Suppressor macrophage (primary cell): ENCODE measurements around the gene GPC3.
"Not testable (repeated sequence)": the region's sequence is repeated elsewhere in the genome, so short reads cannot be mapped to it uniquely, and the experiment has no call there.

ENCODE experiments used
- DNase-seq, 4 experiments: peaks; one replicate each; pipeline ENCODE4 v3.0.0-alpha.2; 2020 to 2022
- total RNA-seq, 17 experiments: gene quantifications; one replicate each; lab custom pipeline; 2026; ENCODE audit warnings: mixed read lengths in 6 of 17, inconsistent platforms in 3 of 17; lab: John Stamatoyannopoulos, UW

Gene GPC3
- total RNA-seq: 0.09 to 11.3 (median 1.7) reads per million in 17 experiments

DNA sequence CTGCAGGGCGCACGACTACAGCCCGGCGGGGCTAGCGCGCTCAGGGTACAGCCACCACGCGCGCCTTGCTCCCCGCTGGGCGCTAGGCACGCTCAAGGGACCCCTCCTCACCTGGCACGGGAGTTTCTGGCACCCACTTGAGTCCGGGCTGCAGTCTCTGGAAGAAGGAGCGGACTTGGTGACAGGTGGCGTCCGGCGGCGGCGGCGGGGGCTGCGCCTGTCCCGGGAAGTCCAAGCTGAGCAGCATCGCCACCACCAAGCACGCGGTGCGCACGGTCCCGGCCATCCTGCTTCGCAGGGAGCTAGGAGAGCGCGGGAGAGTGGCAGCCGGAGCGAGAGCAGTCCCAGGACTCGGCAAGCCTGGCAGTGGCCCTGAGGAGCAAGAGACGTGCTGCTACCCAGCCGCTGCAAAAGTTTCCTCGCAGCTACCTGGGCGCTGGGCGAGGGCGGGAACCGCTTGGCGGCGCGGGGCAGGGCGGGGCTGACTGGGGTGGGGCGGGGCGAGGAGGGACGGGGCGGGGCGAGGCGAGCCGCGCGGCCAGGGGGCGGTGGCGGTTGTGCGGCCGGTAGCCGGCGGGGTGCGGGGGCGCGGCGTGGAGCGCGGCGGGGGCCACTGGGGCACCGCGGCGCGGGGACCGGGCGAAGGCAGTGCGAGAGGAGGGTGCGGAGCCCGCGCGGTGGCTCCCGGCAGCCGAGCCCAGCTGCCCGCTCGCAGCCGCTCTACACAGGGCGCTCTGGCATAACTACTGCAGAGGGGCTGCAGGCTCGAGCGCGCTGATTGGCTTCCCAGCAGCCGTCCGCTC lies at the start of gene GPC3:
Gene GPC3, minus strand, starts transcription at position 431 of the 803 bp plus-strand sequence.
- DNase-seq: peak in 2 of 4 experiments; percentile 15 to 33

DNA sequence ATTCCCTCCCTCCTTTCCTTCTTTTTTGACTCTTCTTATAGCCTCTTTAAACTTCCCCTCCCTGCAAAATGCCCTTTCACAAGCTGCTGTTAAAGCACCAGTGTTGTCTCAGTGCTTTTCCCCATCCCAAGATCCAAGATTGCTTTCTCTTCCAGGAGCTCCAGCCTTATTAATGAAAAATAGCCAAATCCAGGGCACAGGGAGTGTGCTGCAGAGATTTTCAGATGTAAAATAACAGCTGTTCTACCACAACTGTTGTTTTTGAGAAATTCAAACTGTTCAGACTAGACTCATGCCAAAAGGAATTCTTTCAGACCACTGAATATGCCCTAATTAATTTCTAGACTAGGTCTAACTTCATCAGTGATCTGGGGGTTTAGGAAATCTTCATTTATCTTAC lies 47.0 kb upstream of the GPC3 start:
- no peak for DNase-seq

DNA sequence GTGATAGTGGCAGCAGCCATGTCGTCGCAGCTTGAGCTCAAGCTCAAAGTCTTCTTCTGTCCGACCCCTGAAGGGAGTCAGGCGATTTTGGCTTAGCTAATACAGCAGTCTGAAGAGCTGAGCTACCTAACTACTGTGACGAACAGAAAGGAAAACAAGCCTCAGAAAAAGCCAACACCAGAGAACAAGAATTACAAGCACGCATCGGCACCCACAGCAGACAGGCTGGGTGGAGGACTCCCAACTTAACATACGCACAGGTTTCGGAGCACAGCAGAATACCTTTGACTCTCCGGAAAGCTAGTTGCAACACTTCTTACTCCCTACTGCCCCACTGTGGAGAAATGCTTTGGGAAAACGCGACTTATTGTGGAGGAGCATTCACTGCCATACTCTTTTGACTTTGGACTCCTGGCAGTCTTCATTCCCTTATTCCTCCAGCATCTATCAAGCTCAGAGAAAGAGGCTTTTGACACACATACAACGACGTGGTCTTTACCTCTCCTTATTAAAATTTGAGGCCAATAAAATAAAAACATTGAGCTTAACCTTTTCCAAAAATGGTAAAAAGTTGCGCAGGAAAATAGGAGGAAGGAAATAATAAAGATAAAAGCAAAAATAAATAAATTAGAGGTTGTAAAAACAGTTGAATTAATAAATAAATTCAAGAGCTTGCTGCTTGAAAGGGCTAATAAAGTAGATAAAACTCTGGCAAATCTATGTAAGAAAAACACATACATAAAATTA lies 41.3 kb upstream of the GPC3 start:
- peak in 3 of 4 experiments; percentile 13 to 40 (median 31) for DNase-seq

DNA sequence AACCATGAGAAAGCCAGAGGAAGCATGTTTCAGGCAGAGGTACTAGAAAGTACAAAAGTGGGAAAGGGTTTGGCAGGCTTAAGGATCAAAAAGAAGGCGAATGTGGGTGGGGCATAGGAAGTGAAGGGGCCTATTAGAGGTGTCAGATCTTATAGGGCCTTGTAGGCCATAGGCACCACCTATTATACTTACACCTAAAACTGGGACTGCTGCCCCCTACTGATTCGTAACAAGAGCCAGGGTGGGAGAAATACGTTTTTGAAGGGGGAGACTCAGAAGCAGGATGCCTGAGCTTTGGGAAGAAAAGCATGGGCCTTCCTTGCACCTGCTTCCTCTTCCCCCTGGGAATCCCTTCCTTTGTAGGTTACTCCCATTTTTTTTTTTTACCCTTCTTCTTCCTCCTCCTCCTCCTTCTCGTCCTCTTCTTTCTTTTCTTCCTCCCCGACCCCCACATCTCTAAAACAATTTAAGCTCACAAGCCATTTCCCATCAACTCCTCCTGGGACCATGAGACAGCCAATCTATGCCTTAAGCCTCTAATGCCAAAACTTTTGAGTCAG lies 40.7 kb upstream of the GPC3 start:
- DNase-seq: no peak

DNA sequence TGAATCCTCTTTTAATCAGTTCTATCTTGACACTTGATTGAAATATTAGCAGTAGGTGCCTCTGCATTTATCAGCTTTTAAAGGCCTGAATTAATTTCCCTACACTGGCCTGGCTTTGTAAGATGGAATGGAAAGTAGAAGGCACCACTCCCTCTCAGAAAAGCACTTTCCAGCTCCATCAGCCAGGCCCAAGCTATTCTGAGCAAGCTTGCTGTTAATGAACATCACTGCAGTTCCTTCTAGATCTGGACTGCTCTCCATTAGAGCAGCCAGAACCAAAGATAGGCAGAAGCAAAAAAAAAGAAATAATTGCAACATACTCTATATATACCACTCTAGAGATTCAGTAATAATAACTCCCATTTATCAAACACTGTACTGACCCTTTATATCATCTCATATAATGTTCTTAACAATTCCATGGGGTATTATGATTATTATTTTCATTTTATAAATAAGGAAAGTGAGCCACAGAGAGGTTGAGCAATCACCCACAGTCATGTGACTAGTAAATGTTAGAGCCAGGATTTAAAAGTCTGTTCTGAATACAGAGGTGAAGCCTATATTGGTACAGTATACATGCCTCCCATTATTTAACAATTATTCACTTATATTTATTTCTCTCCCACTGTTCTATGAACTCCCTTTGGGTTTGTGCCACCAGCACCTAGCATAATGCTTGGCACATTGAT lies 39.4 kb upstream of the GPC3 start:
- no peak for DNase-seq

DNA sequence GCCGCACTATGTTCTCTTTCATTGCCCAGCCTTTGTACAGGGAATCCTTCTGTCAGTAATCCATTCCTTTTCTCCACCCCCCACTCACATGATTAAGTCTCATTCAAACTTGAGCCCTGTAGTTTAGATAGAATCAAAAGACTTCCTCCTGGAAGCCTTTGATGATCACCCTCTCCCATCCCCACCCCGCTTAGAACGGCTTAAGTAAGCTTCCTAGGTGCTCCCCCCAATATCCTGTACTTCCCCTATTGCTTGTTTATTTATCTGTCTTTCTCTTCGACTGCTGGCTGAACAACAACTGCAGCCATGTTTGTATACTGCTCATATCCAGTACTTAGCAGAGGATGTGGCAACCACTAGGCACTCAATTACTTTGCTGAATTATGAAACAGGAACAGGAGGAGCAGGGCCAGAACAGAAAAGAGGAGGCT lies 38.5 kb upstream of the GPC3 start:
- peak; percentile 2 to 29 (median 9) for DNase-seq

GRCh38 chrX:134020910-134021309 lies 35.5 kb upstream of the GPC3 start:
- no peak for DNase-seq

GRCh38 chrX:134019567-134020206 lies 34.3 kb upstream of the GPC3 start:
- no peak for DNase-seq

GRCh38 chrX:134016309-134016708 lies 30.9 kb upstream of the GPC3 start:
- DNase-seq: not testable (repeated sequence)

GRCh38 chrX:134015510-134015909 lies 30.1 kb upstream of the GPC3 start:
- DNase-seq: not testable (repeated sequence)

DNA sequence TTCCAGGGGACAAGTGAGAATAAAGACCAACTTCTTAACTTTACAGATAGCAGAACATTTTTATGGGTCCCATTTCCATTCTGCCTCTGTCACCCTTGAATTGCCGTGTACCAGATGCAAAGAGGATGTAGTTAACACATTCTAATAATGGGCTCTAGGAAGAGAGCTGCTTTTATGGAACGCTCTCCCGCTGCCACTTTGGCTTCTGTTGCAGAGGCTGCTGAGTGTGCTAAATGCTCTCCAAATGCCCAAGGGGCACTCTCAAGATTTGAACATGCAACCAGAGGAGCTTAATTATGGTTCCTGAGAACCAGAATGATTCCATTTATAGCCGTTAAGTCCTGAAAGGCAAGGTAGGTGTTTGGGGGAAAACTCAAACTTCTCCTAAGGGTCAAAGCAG lies 28.1 kb upstream of the GPC3 start:
- no peak for DNase-seq

GRCh38 chrX:134013092-134013497 lies 27.7 kb upstream of the GPC3 start:
- DNase-seq: no peak

- DNase-seq: no peak
Observed at GRCh38 chrX:134010690-134011089, 25.3 kb upstream of the GPC3 start.

DNA sequence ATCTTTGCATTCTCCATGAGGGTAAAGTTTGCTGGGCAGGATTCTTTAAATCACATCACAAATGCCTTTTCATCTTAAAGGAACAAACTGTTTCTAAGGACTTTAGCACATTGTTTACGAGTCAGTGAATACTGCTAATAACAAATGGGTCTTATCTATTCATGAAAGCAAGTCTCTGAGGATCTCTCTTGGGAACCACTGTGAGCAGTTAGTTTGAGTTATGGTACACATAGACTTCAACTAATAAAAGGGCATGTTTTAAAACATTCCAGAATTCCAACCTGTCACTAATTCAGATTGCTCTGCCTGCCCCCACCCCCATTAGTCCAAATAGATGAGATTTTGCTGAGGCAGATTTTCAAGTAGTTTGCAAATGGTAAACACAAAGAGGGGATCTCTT lies 22.3 kb upstream of the GPC3 start:
- DNase-seq: no peak

- DNase-seq: no peak
Observed at GRCh38 chrX:134006484-134007161, 21.2 kb upstream of the GPC3 start.

DNA sequence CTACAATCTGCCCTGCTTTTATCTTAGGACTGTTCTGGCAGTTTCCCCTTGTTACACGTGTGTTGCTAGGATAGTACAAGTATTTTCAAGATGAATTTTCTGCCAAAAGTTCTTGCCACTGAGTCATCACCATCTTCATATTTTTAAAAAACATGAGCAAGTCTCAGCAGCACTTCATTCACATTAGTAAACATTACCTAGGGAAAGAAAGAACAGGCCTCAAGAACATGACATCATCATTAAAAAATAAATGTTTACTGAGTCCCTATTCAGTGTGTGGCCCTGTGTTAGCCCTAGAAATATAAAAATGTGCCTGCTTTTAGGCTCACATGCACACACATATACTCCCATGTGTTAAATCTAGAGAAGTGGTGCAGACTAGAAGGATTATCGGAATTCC lies 18.7 kb upstream of the GPC3 start:
- no peak for DNase-seq

DNA sequence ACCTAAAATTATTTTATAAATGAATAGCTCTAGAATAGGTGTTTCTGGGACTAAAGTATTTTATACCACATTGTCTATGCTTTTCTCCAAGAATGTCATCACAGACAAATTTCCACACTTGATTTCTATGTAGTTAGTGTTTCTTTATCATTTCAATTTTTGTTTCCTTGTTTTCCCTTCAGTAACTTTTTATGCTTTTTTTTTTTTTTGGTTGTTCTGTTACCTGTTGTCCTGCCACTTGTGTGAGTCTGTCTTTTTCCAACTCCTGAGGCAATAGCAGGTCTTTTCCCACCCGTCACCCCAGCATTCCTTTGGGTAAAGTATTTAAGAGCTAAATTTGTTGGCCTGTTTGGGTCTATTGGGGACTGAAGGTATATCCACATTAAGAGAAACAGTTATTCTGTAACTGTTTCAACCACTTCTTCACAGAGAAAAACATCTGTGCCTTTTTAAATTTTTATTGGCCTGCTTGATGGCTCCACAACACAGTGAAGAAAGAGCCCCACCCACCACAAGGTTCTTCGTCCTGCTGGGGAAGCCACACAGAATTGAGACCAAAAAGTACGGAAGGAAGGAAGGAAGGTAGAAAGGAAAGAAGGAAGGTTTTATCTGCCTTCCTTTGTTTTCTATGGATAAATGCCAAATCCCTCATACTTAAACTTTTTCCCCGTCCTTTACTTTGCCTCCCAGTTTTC lies 17.7 kb upstream of the GPC3 start:
- no peak for DNase-seq

GRCh38 chrX:134000260-134001245 lies 15.2 kb upstream of the GPC3 start:
- no peak for DNase-seq

- DNase-seq: no peak
Observed at GRCh38 chrX:133999031-133999705, 13.8 kb upstream of the GPC3 start.
